Neural crest cell (in vitro differentiated cells): ENCODE data around the gene GFER. TPM values are rescaled to one million over a fixed set of nuclear protein-coding genes. Genes with fewer than 3 reads are reported as not detected.

ENCODE experiments used
- DNase-seq: peaks from one replicate; pipeline ENCODE4 v3.0.0; 2021; ENCODE audit warnings: low read depth, mixed read lengths, low spot score
- H3K27ac Mint-ChIP-seq: one replicate; pipeline ENCODE4 v1.8.0; 2021; ENCODE audit warnings: mild to moderate bottlenecking, mixed read lengths; ENCODE audit not compliant: unreplicated experiment
- H3K27me3 Mint-ChIP-seq: 2 replicates; pipeline ENCODE4 v1.8.0; 2021; ENCODE audit warnings: low read depth, mild to moderate bottlenecking, mixed read lengths
- H3K36me3 Mint-ChIP-seq: 2 replicates; pipeline ENCODE4 v1.8.0; 2021; ENCODE audit warnings: low read depth, mild to moderate bottlenecking, mixed read lengths
- H3K4me1 Mint-ChIP-seq: 2 replicates; pipeline ENCODE4 v1.8.0; 2021; ENCODE audit warnings: mixed read lengths
- H3K4me3 Mint-ChIP-seq: one replicate; pipeline ENCODE4 v1.8.0; 2021; ENCODE audit warnings: mild to moderate bottlenecking, mixed read lengths
- H3K9me3 Mint-ChIP-seq: 2 replicates; pipeline ENCODE4 v1.8.0; 2021; ENCODE audit warnings: mixed read lengths
- CTCF ChIP-seq: fragments of 200-600 bp; sonication (generic); conservative IDR thresholded peaks from 2 replicates; pipeline ENCODE4 v1.5.0; 2021; ENCODE audit warnings: antibody characterized with exemption, mild to moderate bottlenecking
- total RNA-seq: library from RNA; stranded (reverse); gene quantifications from 2 replicates; pipeline ENCODE4 v1.2.1, GENCODE V29; 2021

The GFER gene
- total RNA-seq, 1 donor from 2014 or later: 42.5 TPM

- Mint-ChIP-seq H3K27me3 (peaks cover 68% of the 10 kb centered on the region), H3K9me3 (no peaks in the 10 kb centered on the region), H3K4me1 (peaks cover 38% of the 10 kb centered on the region), H3K27ac (no peak overlapping the region), H3K36me3 (peaks cover 18% of the 10 kb centered on the region), H3K4me3 (peak overlapping the region; percentile 92)
- TF ChIP-seq CTCF: no peak
- DNase-seq: no peak
Measured at GRCh38 chr16:1985466-1986150, 1.6 kb downstream of the GFER start.

- Mint-ChIP-seq H3K27me3 (peaks cover 68% of the 10 kb centered on the region), H3K9me3 (no peaks in the 10 kb centered on the region), H3K4me1 (peaks cover 29% of the 10 kb centered on the region), H3K4me3 (peak overlapping the region; percentile 78), H3K36me3 (peaks cover 18% of the 10 kb centered on the region), H3K27ac (no peak overlapping the region)
- no peak for DNase-seq
- TF ChIP-seq CTCF: no peak
Measured at GRCh38 chr16:1987198-1987597, 3.2 kb downstream of the GFER start.

- no peak within 1 kb of the TSS for H3K27ac Mint-ChIP-seq
- DNase-seq: no peak
- H3K27me3 Mint-ChIP-seq: peaks cover 69% of the 10 kb centered on the region
- H3K36me3 Mint-ChIP-seq: peaks cover 20% of the 10 kb centered on the region
- H3K9me3 Mint-ChIP-seq: no peaks in the 10 kb centered on the region
- peak within 1 kb of the TSS; percentile 87 for H3K4me3 Mint-ChIP-seq
- peaks cover 16% of the 10 kb centered on the region for H3K4me1 Mint-ChIP-seq
- no peak for TF ChIP-seq CTCF
Measured at GRCh38 chr16:1989209-1990100, 5.5 kb downstream of the GFER start, which contains the start of gene SYNGR3. SYNGR3 (plus strand) TSS chr16:1989970; CDS start chr16:1990103, 133 bp downstream.

GRCh38 chr16:1990101-1990350 is 6.0 kb downstream of the GFER start:
- no peak overlapping the region for H3K4me3 Mint-ChIP-seq

More at GRCh38 chr16:1990101-1990350, 6.0 kb downstream of the GFER start:
- Mint-ChIP-seq H3K4me1 (peaks cover 11% of the 10 kb centered on the region), H3K9me3 (no peaks in the 10 kb centered on the region), H3K27ac (no peak overlapping the region), H3K36me3 (peaks cover 20% of the 10 kb centered on the region), H3K27me3 (peaks cover 66% of the 10 kb centered on the region)
- TF ChIP-seq CTCF: no peak
- no peak for DNase-seq
